ENCODE measurements around the gene B3GAT1. TPM values are rescaled to one million over a fixed set of nuclear protein-coding genes. Genes with fewer than 3 reads are reported as not detected.

Gene B3GAT1
- total and polyA plus RNA-seq, 9 donors = 0.11 to 1.4 (median 0.23) TPM

GRCh38 chr11:134402910-134403309 is 9.1 kb downstream of the B3GAT1 start:
- no peak overlapping the region for H3K27ac ChIP-seq
- no peaks in the 10 kb centered on the region for H3K27me3 ChIP-seq
- H3K4me3 ChIP-seq = no peak overlapping the region
- no peaks in the 10 kb centered on the region for H3K4me1 ChIP-seq (ENCODE audit: insufficient read depth)
- no peaks in the 10 kb centered on the region for H3K36me3 ChIP-seq
- H3K9me3 ChIP-seq = no peaks in the 10 kb centered on the region
- no peak for DNase-seq
- TF ChIP-seq CTCF (IDR thresholded peaks at IDR 0.05) (no peak), POLR2A (IDR thresholded peaks at IDR 0.05) (no peak), EP300 (IDR thresholded peaks at IDR 0.05) (no peak)
- intact Hi-C loops (cut with DNase I) = no loop called here
- 82 to 88% (median 86%) methylated on average over 12 of the region's 12 CpGs for WGBS, 3 donors

- Histone ChIP-seq H3K4me3 (no peak overlapping the region), H3K9me3 (no peaks in the 10 kb centered on the region), H3K27me3 (no peaks in the 10 kb centered on the region), H3K36me3 (no peaks in the 10 kb centered on the region), H3K4me1 (ENCODE audit: insufficient read depth) (no peaks in the 10 kb centered on the region), H3K27ac (no peak overlapping the region)
- WGBS, 3 donors = 65 to 83% (median 70%) methylated on average over 18 to 19 of the region's 19 CpGs
- intact Hi-C loops (cut with DNase I) = no loop called here
- TF ChIP-seq EP300 (IDR thresholded peaks at IDR 0.05) = no peak
- no peak for TF ChIP-seq CTCF (IDR thresholded peaks at IDR 0.05)
- no peak for TF ChIP-seq POLR2A (IDR thresholded peaks at IDR 0.05)
- no peak for DNase-seq
These were observed 9.9 kb downstream of the B3GAT1 start for GRCh38 chr11:134401825-134402809.

- Histone ChIP-seq H3K4me1 (ENCODE audit: insufficient read depth) (no peaks in the 10 kb centered on the region), H3K36me3 (no peaks in the 10 kb centered on the region), H3K9me3 (no peaks in the 10 kb centered on the region), H3K4me3 (no peak overlapping the region), H3K27me3 (no peaks in the 10 kb centered on the region), H3K27ac (no peak overlapping the region)
- WGBS, 3 donors = 78 to 83% (median 81%) methylated on average over 7 of the region's 7 CpGs
- TF ChIP-seq EP300 (IDR thresholded peaks at IDR 0.05) (no peak), CTCF (IDR thresholded peaks at IDR 0.05) (no peak), POLR2A (IDR thresholded peaks at IDR 0.05) (no peak)
- DNase-seq = no peak
- intact Hi-C loops (cut with DNase I) = no loop called here
These were observed 12.0 kb downstream of the B3GAT1 start for GRCh38 chr11:134399996-134400395.

GRCh38 chr11:134399293-134399654 is 12.8 kb downstream of the B3GAT1 start:
- Histone ChIP-seq H3K36me3 (no peaks in the 10 kb centered on the region), H3K27ac (no peak overlapping the region), H3K4me1 (ENCODE audit: insufficient read depth) (no peaks in the 10 kb centered on the region), H3K9me3 (no peaks in the 10 kb centered on the region), H3K4me3 (no peak overlapping the region), H3K27me3 (no peaks in the 10 kb centered on the region)
- TF ChIP-seq CTCF (IDR thresholded peaks at IDR 0.05) (no peak), EP300 (IDR thresholded peaks at IDR 0.05) (no peak), POLR2A (IDR thresholded peaks at IDR 0.05) (no peak)
- 78 to 84% (median 80%) methylated on average over 8 of the region's 8 CpGs for WGBS, 3 donors
- intact Hi-C loops (cut with DNase I) = no loop called here
- no peak for DNase-seq
